HCT116 (cell line): ENCODE results near the gene RASL12. TPM values are rescaled to one million over a fixed set of nuclear protein-coding genes. Genes with fewer than 3 reads are reported as not detected.

Experiments
- ATAC-seq: fragments of 200-7000 bp; cut with Tn5 transposase; 2 replicates; pipeline ENCODE4 v1.9.1; 2020; ENCODE audit warnings: mild to moderate bottlenecking, moderate library complexity
- BruUV-seq: library from RNA; stranded (reverse); fragments of 400-500 nt; replicated peaks from 2 replicates; lab custom pipeline; 2021; lab: Mats Ljungman, UMichigan
- CTCF ChIA-PET: fragments of 300-600 bp; sonication (Branson Sonifier 250); formaldehyde crosslinking; loops from one replicate; lab custom pipeline; 2021; ENCODE audit warnings: antibody characterized with exemption; lab: Charles Lee
- POLR2A ChIA-PET: fragments of 300-600, 350-600 bp; sonication (Branson Sonifier 250); formaldehyde crosslinking; loops from one replicate; lab custom pipeline; 2021; ENCODE audit warnings: antibody characterized with exemption; lab: Charles Lee
- RAD21 ChIA-PET, 2 experiments: fragments of 300-600 bp; sonication (Branson Sonifier 250); formaldehyde crosslinking; loops; one replicate each; lab custom pipeline; 2023; ENCODE audit warnings: low total read pairs in 2 of 2; ENCODE audit not compliant: uncharacterized antibody in 2 of 2, unreplicated experiment in 2 of 2, low non-redundant PET in 1 of 2; lab: Charles Lee
- DNase-seq: peaks from one replicate; pipeline ENCODE4 v3.0.0-alpha.2; 2010; ENCODE audit warnings: low read depth, low spot score
- H2AFZ ChIP-seq: fragments of 200-600 bp; shearing (Covaris generic), sonication (generic); 2 replicates; pipeline ENCODE4 v1.6.1; 2017; ENCODE audit warnings: low read depth, mixed run types, mixed read lengths, antibody characterized with exemption, low read length; ENCODE audit not compliant: poor library complexity, severe bottlenecking
- H3K27ac ChIP-seq: 2 replicates; pipeline ENCODE4 v1.5.1; 2012; ENCODE audit warnings: low read depth, low read length
- H3K27me3 ChIP-seq: fragments of 200-600 bp; sonication (generic); 2 replicates; pipeline ENCODE4 v1.6.1; 2016; ENCODE audit warnings: mixed run types, low read length, mixed read lengths; ENCODE audit not compliant: insufficient read depth
- H3K36me3 ChIP-seq, 2 experiments: fragments of 200-500 bp in 1 of 2; fragments of 200-600 bp in 1 of 2; sonication (Bioruptor generic) in 1 of 2; sonication (generic) in 1 of 2; 2 replicates each; pipeline versions ENCODE4 v1.5.1 to v1.6.1; 2014 to 2016; ENCODE audit warnings: low read length in 2 of 2, inconsistent platforms in 1 of 2, mixed read lengths in 1 of 2, mixed run types in 1 of 2; ENCODE audit not compliant: insufficient read depth in 2 of 2, control insufficient read depth in 1 of 2
- H3K4me1 ChIP-seq, 2 experiments: fragments of 200-600 bp in 1 of 2; sonication (generic) in 1 of 2; 2 replicates each; pipeline versions ENCODE4 v1.5.1 to v1.6.1; 2012 to 2017; ENCODE audit warnings: low read length in 2 of 2, inconsistent platforms in 1 of 2, mild to moderate bottlenecking in 1 of 2, mixed read lengths in 1 of 2, mixed run types in 1 of 2, moderate library complexity in 1 of 2; ENCODE audit not compliant: insufficient read depth in 2 of 2, control insufficient read depth in 1 of 2
- H3K4me2 ChIP-seq: fragments of 200-600 bp; sonication (generic); 2 replicates; pipeline ENCODE4 v1.6.1; 2017; ENCODE audit warnings: mixed run types, low read length, mixed read lengths
- H3K4me3 ChIP-seq, 2 experiments: fragments of 200-600 bp in 1 of 2; sonication (generic) in 1 of 2; replicated peaks in 1 of 2; 2 replicates each; pipeline ENCODE4 v1.5.1; 2011 to 2016; ENCODE audit warnings: low read length in 2 of 2, control low read depth in 1 of 2, low read depth in 1 of 2, mild to moderate bottlenecking in 1 of 2, mixed read lengths in 1 of 2, mixed run types in 1 of 2
- H3K79me2 ChIP-seq: fragments of 200-600 bp; sonication (generic); 2 replicates; pipeline ENCODE4 v1.6.1; 2017; ENCODE audit warnings: mild to moderate bottlenecking, mixed run types, low read length, moderate library complexity, mixed read lengths; ENCODE audit not compliant: insufficient read depth
- H3K9ac ChIP-seq: fragments of 200-600 bp; sonication (generic); 2 replicates; pipeline ENCODE4 v1.6.1; 2016; ENCODE audit warnings: low read length, mixed read lengths
- H3K9me2 ChIP-seq: fragments of 200-600 bp; sonication (generic), shearing (Covaris generic); 2 replicates; pipeline ENCODE4 v1.6.1; 2017; ENCODE audit warnings: mixed run types, mild to moderate bottlenecking, moderate library complexity; ENCODE audit not compliant: insufficient read depth
- H3K9me3 ChIP-seq, 2 experiments: fragments of 200-500 bp in 1 of 2; fragments of 200-600 bp in 1 of 2; sonication (Bioruptor generic) in 1 of 2; sonication (generic) in 1 of 2; 2 replicates each; pipeline ENCODE4 v1.6.1; 2014 to 2017; ENCODE audit warnings: low read length in 2 of 2, mixed read lengths in 2 of 2, inconsistent platforms in 1 of 2, low read depth in 1 of 2, mild to moderate bottlenecking in 1 of 2, mixed run types in 1 of 2, moderate library complexity in 1 of 2; ENCODE audit not compliant: control insufficient read depth in 1 of 2, insufficient read depth in 1 of 2
- H4K20me1 ChIP-seq: fragments of 200-600 bp; sonication (generic), shearing (Covaris generic); 2 replicates; pipeline ENCODE4 v1.6.1; 2017; ENCODE audit warnings: mixed run types, mild to moderate bottlenecking, moderate library complexity; ENCODE audit not compliant: insufficient read depth
- CBX3 ChIP-seq: IDR thresholded peaks from 2 replicates; pipeline ENCODE4 v1.6.1; 2012; ENCODE audit warnings: low read depth
- POLR2A ChIP-seq: IDR thresholded peaks from 2 replicates; pipeline ENCODE4 v1.7.0; 2011; ENCODE audit warnings: borderline replicate concordance; ENCODE audit not compliant: insufficient read depth, insufficient read length; ENCODE audit errors: extremely low read depth
- POLR2AphosphoS5 ChIP-seq: IDR thresholded peaks from 2 replicates; pipeline ENCODE4 v1.6.1; 2011; ENCODE audit warnings: mild to moderate bottlenecking, low read depth, low read length, moderate library complexity
- RAD21 ChIP-seq: IDR thresholded peaks from 2 replicates; pipeline ENCODE4 v1.6.1; 2012; ENCODE audit warnings: low read depth, mild to moderate bottlenecking
- SP1 ChIP-seq: IDR thresholded peaks from 2 replicates; pipeline ENCODE4 v1.6.1; 2012; ENCODE audit warnings: low read depth
- TCF7L2 ChIP-seq: IDR thresholded peaks from 2 replicates; pipeline ENCODE4 v1.7.0; 2011; ENCODE audit warnings: borderline replicate concordance, inconsistent platforms; ENCODE audit not compliant: insufficient read depth, insufficient read length; ENCODE audit errors: extremely low read depth
- YY1 ChIP-seq: IDR thresholded peaks from 2 replicates; pipeline ENCODE4 v1.6.1; 2011; ENCODE audit warnings: low read length, low read depth, moderate library complexity, mild to moderate bottlenecking; ENCODE audit not compliant: insufficient replicate concordance; ENCODE audit errors: extremely low read depth
- intact Hi-C: fragments of 100-400 bp; cut with micrococcal nuclease; formaldehyde crosslinking; loops from 2 replicates; pipeline ENCODE4 v1.10.0; 2022
- total RNA-seq: library from RNA; stranded (reverse); gene quantifications from one replicate; pipeline ENCODE4 v1.2.1, GENCODE V29; 2021; ENCODE audit not compliant: unreplicated experiment
- TF ChIP-seq, protein P1 (sequence below): IDR thresholded peaks from 2 replicates; pipeline ENCODE4 v1.6.1; 2012
- TF ChIP-seq, protein P2 (sequence below), 3 experiments: fragments of 200-600 bp in 1 of 3; sonication (generic) in 1 of 3; IDR thresholded peaks in 2 of 3; conservative IDR thresholded peaks in 1 of 3; 2 replicates each; pipeline ENCODE4 v1.5.1; 2012 to 2017; ENCODE audit warnings: low read depth in 2 of 3, low read length in 2 of 3, antibody characterized with exemption in 1 of 3, borderline replicate concordance in 1 of 3, control low read depth in 1 of 3, mild to moderate bottlenecking in 1 of 3, mixed read lengths in 1 of 3, mixed run types in 1 of 3, moderate library complexity in 1 of 3; ENCODE audit not compliant: insufficient read depth in 1 of 3

Gene RASL12
- total RNA-seq, 1 experiment from 2014 or later: 0.25 TPM

DNA sequence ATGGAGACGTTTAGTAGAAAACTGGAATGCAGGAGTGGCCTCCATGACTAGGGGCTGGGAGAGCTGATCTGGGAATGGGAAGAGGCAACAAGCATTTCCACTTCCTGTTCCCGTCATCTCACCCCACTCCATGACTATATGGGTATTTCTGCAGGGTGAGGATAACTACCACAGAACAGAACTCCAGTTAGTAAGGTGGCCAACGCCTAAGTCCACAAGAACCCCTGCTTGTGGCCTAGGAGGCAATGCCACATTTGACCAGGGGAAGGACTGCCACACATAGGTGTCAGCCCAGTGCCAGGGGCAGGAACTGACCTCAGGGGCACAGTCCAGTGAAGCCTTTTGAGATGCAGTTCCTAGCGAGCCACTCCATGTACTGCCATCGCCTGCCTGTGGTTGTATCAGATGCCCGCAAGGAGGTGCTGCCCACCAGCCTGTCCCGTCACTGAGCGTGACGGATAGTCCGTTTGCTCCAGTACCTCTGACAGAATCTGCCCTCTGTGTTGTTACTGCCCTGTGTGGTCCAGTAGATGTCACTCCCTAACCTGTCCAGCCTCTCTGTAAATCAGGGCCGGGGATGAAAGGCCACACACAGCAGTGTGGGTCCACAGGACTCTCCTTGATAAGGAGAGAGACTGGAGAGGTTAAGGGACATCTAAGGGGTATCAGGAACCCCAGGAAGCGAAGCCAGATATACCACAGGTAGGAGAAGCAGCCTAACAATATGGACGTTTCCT is 34.8 kb downstream of the RASL12 start:
- Histone ChIP-seq H3K9ac (no peak overlapping the region), H3K9me3 (no peaks in the 10 kb centered on the region), H3K4me3 (no peak overlapping the region), H3K9me2 (no peaks in the 10 kb centered on the region), H3K36me3 (no peaks in the 10 kb centered on the region), H3K27me3 (no peaks in the 10 kb centered on the region), H4K20me1 (no peaks in the 10 kb centered on the region), H3K4me1 (peaks cover 5 to 25% of the 10 kb centered on the region in 2 experiments; a peak in 3 of 4 replicates), H3K79me2 (peaks cover 12% of the 10 kb centered on the region), H3K27ac (no peak overlapping the region), H2AFZ (peak overlapping the region; percentile 98), H3K4me2 (peak overlapping the region; percentile 57)
- no TSS peak for BruUV-seq
- intact Hi-C loops: loop anchor here (1.0 to 5.0 kb wide), 8 partner anchors 22 to 352 kb away; partner anchors contain the start of genes CLPX, PIF1 and RNU5B-1
- peak; percentile 91 for ATAC-seq
- RAD21 ChIA-PET: interaction anchor here in 1 of 2 experiments (1.0 kb wide), 1 partner anchor 272 kb away, joined by 3 read pairs; the partner anchor contains the start of gene RNU5B-1
- POLR2A ChIA-PET: interaction anchor here (2.4 kb wide), 1 partner anchor 272 kb away, joined by 9 read pairs; the partner anchor contains the start of gene RNU5B-1
- CTCF ChIA-PET: interaction anchor here (0.9 to 1.8 kb wide), 9 partner anchors 22 to 198 kb away, joined by 3 to 13 read pairs (median 5); partner anchors contain the start of gene CLPX
- TF ChIP-seq, protein P1, sequence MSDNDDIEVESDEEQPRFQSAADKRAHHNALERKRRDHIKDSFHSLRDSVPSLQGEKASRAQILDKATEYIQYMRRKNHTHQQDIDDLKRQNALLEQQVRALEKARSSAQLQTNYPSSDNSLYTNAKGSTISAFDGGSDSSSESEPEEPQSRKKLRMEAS: no peak
- TF ChIP-seq RAD21 (peak; percentile 92), SP1 (no peak), POLR2A (no peak), POLR2AphosphoS5 (peak; percentile 41; the same call in 1 of the 2 replicates), TCF7L2 (peak; percentile 45), YY1 (peak; percentile 58), CBX3 (peak; percentile 6; the same call in 1 of the 2 replicates)
- TF ChIP-seq, protein P2, sequence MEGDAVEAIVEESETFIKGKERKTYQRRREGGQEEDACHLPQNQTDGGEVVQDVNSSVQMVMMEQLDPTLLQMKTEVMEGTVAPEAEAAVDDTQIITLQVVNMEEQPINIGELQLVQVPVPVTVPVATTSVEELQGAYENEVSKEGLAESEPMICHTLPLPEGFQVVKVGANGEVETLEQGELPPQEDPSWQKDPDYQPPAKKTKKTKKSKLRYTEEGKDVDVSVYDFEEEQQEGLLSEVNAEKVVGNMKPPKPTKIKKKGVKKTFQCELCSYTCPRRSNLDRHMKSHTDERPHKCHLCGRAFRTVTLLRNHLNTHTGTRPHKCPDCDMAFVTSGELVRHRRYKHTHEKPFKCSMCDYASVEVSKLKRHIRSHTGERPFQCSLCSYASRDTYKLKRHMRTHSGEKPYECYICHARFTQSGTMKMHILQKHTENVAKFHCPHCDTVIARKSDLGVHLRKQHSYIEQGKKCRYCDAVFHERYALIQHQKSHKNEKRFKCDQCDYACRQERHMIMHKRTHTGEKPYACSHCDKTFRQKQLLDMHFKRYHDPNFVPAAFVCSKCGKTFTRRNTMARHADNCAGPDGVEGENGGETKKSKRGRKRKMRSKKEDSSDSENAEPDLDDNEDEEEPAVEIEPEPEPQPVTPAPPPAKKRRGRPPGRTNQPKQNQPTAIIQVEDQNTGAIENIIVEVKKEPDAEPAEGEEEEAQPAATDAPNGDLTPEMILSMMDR (IDR thresholded peaks at IDR 0.05 in 2 of 3, conservative IDR thresholded peaks at IDR 0.05 in 1 of 3; ENCODE audit: borderline replicate concordance in 1 of 3, insufficient read depth in 1 of 3, low read depth in 2 of 3, low read length in 2 of 3): peak; percentile 94 to 98 (median 95)
- DNase-seq: peak; percentile 89
